AG09309 (cell line): ENCODE results near the gene PRIMA1.

Experiments
- DNase-seq: peaks from one replicate; pipeline ENCODE4 v3.0.0-alpha.2; 2010; ENCODE audit warnings: low read depth
- H3K4me3 ChIP-seq: 2 replicates; pipeline ENCODE4 v1.5.1; 2011; ENCODE audit warnings: mild to moderate bottlenecking, low read depth, low read length, moderate library complexity; ENCODE audit not compliant: control insufficient read depth
- CTCF ChIP-seq: IDR thresholded peaks from 2 replicates; pipeline ENCODE4 v1.5.1; 2011; ENCODE audit warnings: mild to moderate bottlenecking, low read depth, low read length, inconsistent platforms; ENCODE audit not compliant: insufficient read depth, control insufficient read depth; ENCODE audit errors: missing control alignments

The PRIMA1 gene

GRCh38 chr14:93708800-93709199, 79.5 kb downstream of the PRIMA1 start:
- no peak for DNase-seq
- no peak overlapping the region for H3K4me3 ChIP-seq
- TF ChIP-seq CTCF, result no peak

GRCh38 chr14:93708311-93708734, 80.0 kb downstream of the PRIMA1 start:
- no peak for TF ChIP-seq CTCF

GRCh38 chr14:93707475-93707874, 80.8 kb downstream of the PRIMA1 start:
- no peak for TF ChIP-seq CTCF
- no peak for DNase-seq
- H3K4me3 ChIP-seq, result no peak overlapping the region

More at GRCh38 chr14:93708311-93708734, 80.0 kb downstream of the PRIMA1 start:
- no peak for DNase-seq
- no peak overlapping the region for H3K4me3 ChIP-seq

- DNase-seq, result no peak
- no peak for TF ChIP-seq CTCF
- H3K4me3 ChIP-seq, result no peak overlapping the region
Measured at GRCh38 chr14:93706360-93706955, 81.8 kb downstream of the PRIMA1 start.

- no peak for DNase-seq
- H3K4me3 ChIP-seq, result no peak overlapping the region
- TF ChIP-seq CTCF, result no peak
Measured at GRCh38 chr14:93705513-93706156, 82.7 kb downstream of the PRIMA1 start.

- DNase-seq, result no peak
- TF ChIP-seq CTCF, result no peak
- H3K4me3 ChIP-seq, result no peak overlapping the region
Measured at GRCh38 chr14:93703941-93704340, 84.3 kb downstream of the PRIMA1 start.

GRCh38 chr14:93702946-93703345, 85.3 kb downstream of the PRIMA1 start:
- H3K4me3 ChIP-seq, result no peak overlapping the region
- no peak for DNase-seq
- TF ChIP-seq CTCF, result no peak
